RWPE2 (cell line): ENCODE measurements around the gene CD82.

Source experiments
- ATAC-seq: fragments of 200-7000 bp; cut with Tn5 transposase; 3 replicates; pipeline ENCODE4 v1.9.1; 2021; ENCODE audit warnings: low read depth
- DNase-seq: peaks from one replicate; pipeline ENCODE4 v3.0.0-alpha.2; 2020; ENCODE audit warnings: low spot score
- H3K27ac ChIP-seq: fragments of 450-650 bp; 2 replicates; pipeline ENCODE4 v1.5.1; 2017; ENCODE audit warnings: mild to moderate bottlenecking; ENCODE audit not compliant: poor library complexity, severe bottlenecking
- H3K27me3 ChIP-seq: fragments of 250-450 bp; sonication (Bioruptor Pico); 2 replicates; pipeline ENCODE4 v1.5.1; 2021; ENCODE audit warnings: mild to moderate bottlenecking, moderate library complexity; ENCODE audit not compliant: insufficient read depth, poor library complexity, severe bottlenecking
- H3K36me3 ChIP-seq: fragments of 250-450 bp; sonication (Bioruptor Pico); 2 replicates; pipeline ENCODE4 v1.5.1; 2020; ENCODE audit warnings: low read depth, mild to moderate bottlenecking, moderate library complexity
- H3K4me1 ChIP-seq: fragments of 250-450 bp; sonication (Bioruptor Pico); 2 replicates; pipeline ENCODE4 v1.5.1; 2021; ENCODE audit warnings: mild to moderate bottlenecking, moderate library complexity; ENCODE audit not compliant: insufficient read depth, poor library complexity, severe bottlenecking
- H3K4me3 ChIP-seq: fragments of 250-450 bp; sonication (Bioruptor Pico); 2 replicates; pipeline ENCODE4 v1.5.1; 2021; ENCODE audit warnings: mild to moderate bottlenecking, moderate library complexity; ENCODE audit not compliant: severe bottlenecking
- H3K9me3 ChIP-seq: fragments of 250-450 bp; sonication (Bioruptor Pico); 2 replicates; pipeline ENCODE4 v1.5.1; 2021; ENCODE audit warnings: mild to moderate bottlenecking, moderate library complexity; ENCODE audit not compliant: severe bottlenecking
- CTCF ChIP-seq: fragments of 450-650 bp; IDR thresholded peaks from one replicate; pipeline ENCODE4 v1.5.1; 2017; ENCODE audit warnings: mild to moderate bottlenecking, moderate library complexity; ENCODE audit not compliant: poor library complexity, severe bottlenecking

CD82 gene

GRCh38 chr11:44626645-44627044 is 61.2 kb downstream of the CD82 start:
- DNase-seq (no peak), ATAC-seq (no peak)
- Histone ChIP-seq H3K4me1 (no peaks in the 10 kb centered on the region), H3K36me3 (no peaks in the 10 kb centered on the region), H3K4me3 (no peak overlapping the region), H3K27ac (no peak overlapping the region), H3K9me3 (no peaks in the 10 kb centered on the region), H3K27me3 (no peaks in the 10 kb centered on the region)
- TF ChIP-seq CTCF, result no peak

- no peaks in the 10 kb centered on the region for H3K27me3 ChIP-seq
- H3K4me1 ChIP-seq, result no peaks in the 10 kb centered on the region
- H3K27ac ChIP-seq, result no peak overlapping the region
- no peak for DNase-seq
- TF ChIP-seq CTCF, result no peak
- H3K9me3 ChIP-seq, result no peaks in the 10 kb centered on the region
- no peak overlapping the region for H3K4me3 ChIP-seq
- H3K36me3 ChIP-seq, result no peaks in the 10 kb centered on the region
- no peak for ATAC-seq
Measured at GRCh38 chr11:44627165-44627789, 61.8 kb downstream of the CD82 start.

- no peaks in the 10 kb centered on the region for H3K9me3 ChIP-seq
- no peaks in the 10 kb centered on the region for H3K27me3 ChIP-seq
- TF ChIP-seq CTCF, result no peak
- H3K4me3 ChIP-seq, result no peak overlapping the region
- no peaks in the 10 kb centered on the region for H3K4me1 ChIP-seq
- H3K36me3 ChIP-seq, result no peaks in the 10 kb centered on the region
- H3K27ac ChIP-seq, result no peak overlapping the region
- DNase-seq, result no peak
- ATAC-seq, result peak; percentile 35; the same call in 2 of the 3 replicates
Measured at GRCh38 chr11:44627911-44628729, 62.7 kb downstream of the CD82 start.

- no peaks in the 10 kb centered on the region for H3K27me3 ChIP-seq
- no peak overlapping the region for H3K27ac ChIP-seq
- peaks cover under 1% of the 10 kb centered on the region for H3K4me1 ChIP-seq
- no peaks in the 10 kb centered on the region for H3K9me3 ChIP-seq
- H3K4me3 ChIP-seq, result no peak overlapping the region
- no peak for TF ChIP-seq CTCF
- ATAC-seq (no peak), DNase-seq (no peak)
- no peaks in the 10 kb centered on the region for H3K36me3 ChIP-seq
Measured at GRCh38 chr11:44628730-44629700, 63.6 kb downstream of the CD82 start.
